UCSD-AML1 (cell line): ENCODE results near the gene ZNF550.
A peak's percentile ranks its signal among the peaks of the same experiment; 100 is the strongest.
"Not testable (repeated sequence)": the region's sequence is repeated elsewhere in the genome, so short reads cannot be mapped to it uniquely, and the experiment has no call there.

ENCODE experiments used
- DNase-seq: peaks from one replicate; lab custom pipeline; 2025; ENCODE audit not compliant: unreplicated experiment; lab: John Stamatoyannopoulos, UW

The ZNF550 gene

GRCh38 chr19:57537953-57538547 is 21.6 kb downstream of the ZNF550 start:
- no peak for DNase-seq

- DNase-seq: peak; percentile 86
These were observed 32.4 kb downstream of the ZNF550 start, which contains the start of gene ZNF549 for GRCh38 chr19:57527136-57527881. ZNF549 (plus strand) TSS chr19:57527356; CDS start chr19:57527574, 218 bp downstream.

- DNase-seq: not testable (repeated sequence)
These were observed 41.6 kb downstream of the ZNF550 start for GRCh38 chr19:57518021-57518420.

- DNase-seq: no peak
These were observed 44.4 kb downstream of the ZNF550 start for GRCh38 chr19:57515255-57515654.

- no peak for DNase-seq
These were observed 46.8 kb downstream of the ZNF550 start for GRCh38 chr19:57512845-57513244.

- DNase-seq: no peak
These were observed 48.2 kb downstream of the ZNF550 start for GRCh38 chr19:57511484-57511883.

- DNase-seq: no peak
These were observed 53.5 kb downstream of the ZNF550 start for GRCh38 chr19:57506163-57506562.

GRCh38 chr19:57500400-57500799 is 59.3 kb downstream of the ZNF550 start:
- not testable (repeated sequence) for DNase-seq

GRCh38 chr19:57499680-57500395 is 59.8 kb downstream of the ZNF550 start, which contains the start of gene ZNF773:
ZNF773 (plus strand) TSS chr19:57499938; CDS start chr19:57500081, 143 bp downstream.
- DNase-seq: peak; percentile 96

GRCh38 chr19:57499332-57499679 is 60.4 kb downstream of the ZNF550 start:
- DNase-seq: not testable (repeated sequence)

GRCh38 chr19:57488299-57488644 is 71.4 kb downstream of the ZNF550 start:
- not testable (repeated sequence) for DNase-seq

GRCh38 chr19:57487477-57488298 is 72.0 kb downstream of the ZNF550 start, which contains the start of gene ZNF419:
ZNF419 (plus strand) TSS chr19:57487750; CDS start chr19:57487951, 201 bp downstream.
- peak; percentile 86 for DNase-seq
